H1 (cell line): ENCODE data around the gene UBTD1. TPM values are rescaled to one million over a fixed set of nuclear protein-coding genes. Genes with fewer than 3 reads are reported as not detected.

ENCODE experiments used
- EGR1 ChIP-seq: IDR thresholded peaks from 2 replicates; pipeline ENCODE4 v1.6.1; 2011; ENCODE audit warnings: low read depth, low read length, borderline replicate concordance
- polyA plus RNA-seq, 7 experiments: library from polyadenylated mRNA; depleted of rRNA in 3 of 7; stranded (reverse) in 5 of 7; unstranded in 2 of 7; fragments of >200 nt in 5 of 7; fragments of 200-250 nt in 2 of 7; gene quantifications; 1 replicate in 5 of 7; 2 replicates in 1 of 7; 4 replicates in 1 of 7; pipeline versions ENCODE4 v1.2.1 to v1.2.3, GENCODE V29; 2011 to 2013; ENCODE audit warnings: missing spikeins in 2 of 7, mixed read lengths in 2 of 7
- total RNA-seq: library from RNA; stranded (reverse); fragmentation: NEBNext Ultra II Directional; extraction: Animal tissue kit (Norgen Biotek cat#: 25700); gene quantifications from 2 replicates; pipeline ENCODE4 v1.2.1, GENCODE V29; 2021
- TF ChIP-seq, protein P1 (sequence below): IDR thresholded peaks from 2 replicates; pipeline ENCODE4 v1.6.1; 2011; ENCODE audit warnings: low read depth, mild to moderate bottlenecking, low read length; ENCODE audit not compliant: insufficient read depth

Gene UBTD1
- total and polyA plus RNA-seq, 2 of the 8 experiments (the other 6 are each of a cell fraction or from before 2014, with no cell fraction given): 22.3 to 36.2 TPM

DNA sequence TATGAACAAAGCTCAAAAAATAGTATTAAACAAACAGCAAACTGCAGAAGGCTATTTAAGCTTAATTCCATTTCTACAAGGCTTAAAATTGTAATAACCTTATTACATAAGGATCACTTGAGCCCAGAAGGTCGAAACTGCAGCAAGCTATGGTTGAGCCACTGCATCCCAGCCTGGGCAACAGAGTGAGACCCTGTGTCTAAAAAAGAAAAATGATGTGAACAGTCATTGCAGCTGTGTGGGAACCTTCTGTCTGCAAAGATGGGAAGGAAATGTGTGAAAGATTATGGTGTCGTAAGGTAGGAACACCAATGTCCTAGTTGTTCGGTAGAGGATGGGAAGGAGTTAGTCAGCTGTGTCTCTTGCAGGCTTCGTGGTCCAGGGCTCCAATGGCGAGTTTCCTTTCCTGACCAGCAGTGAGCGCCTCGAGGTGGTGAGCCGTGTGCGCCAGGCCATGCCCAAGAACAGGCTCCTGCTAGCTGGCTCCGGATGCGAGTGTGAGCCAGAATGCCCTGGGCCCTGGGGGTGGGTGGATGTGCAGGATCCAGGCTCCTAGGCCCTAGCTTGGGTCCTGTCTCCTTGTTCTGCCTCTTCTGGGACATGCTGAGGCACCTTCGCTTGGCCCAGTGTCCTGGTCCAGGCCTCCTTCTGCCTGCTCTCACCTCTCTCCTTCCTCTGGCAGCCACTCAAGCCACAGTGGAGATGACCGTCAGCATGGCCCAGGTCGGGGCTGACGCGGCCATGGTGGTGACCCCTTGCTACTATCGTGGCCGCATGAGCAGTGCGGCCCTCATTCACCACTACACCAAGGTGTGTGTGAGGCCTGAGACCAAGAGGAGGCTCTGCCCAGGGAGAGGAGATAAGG lies 99.9 kb downstream of the UBTD1 start (continued):
- TF ChIP-seq, protein P1, sequence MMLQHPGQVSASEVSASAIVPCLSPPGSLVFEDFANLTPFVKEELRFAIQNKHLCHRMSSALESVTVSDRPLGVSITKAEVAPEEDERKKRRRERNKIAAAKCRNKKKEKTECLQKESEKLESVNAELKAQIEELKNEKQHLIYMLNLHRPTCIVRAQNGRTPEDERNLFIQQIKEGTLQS: no peak
- no peak for TF ChIP-seq EGR1
